ENCODE data around the gene C1orf232. TPM values are rescaled to one million over a fixed set of nuclear protein-coding genes. Genes with fewer than 3 reads are reported as not detected.

The C1orf232 gene
- total RNA-seq, 1 experiment from 2014 or later: not detected

- H3K4me1 Mint-ChIP-seq: peaks cover 44 to 56% of the 10 kb centered on the region in 2 experiments
- Histone ChIP-seq H4K8ac (replicated peaks; ENCODE audit: insufficient read length, low read depth, low read length) (no peak overlapping the region), H2BK20ac (ENCODE audit: low read depth, low read length, poor library complexity, severe bottlenecking) (no peak overlapping the region), H2BK5ac (ENCODE audit: insufficient read length, low read length) (no peak overlapping the region), H3K4me2 (ENCODE audit: insufficient read depth, insufficient read length, low read length) (peak overlapping the region; percentile 46), H3K27me3 (ENCODE audit: insufficient read depth, low read length) (peaks cover 31% of the 10 kb centered on the region; the same call in 1 of the 2 replicates), H2BK12ac (ENCODE audit: insufficient read length, low read depth, low read length) (no peak overlapping the region), H3K23ac (ENCODE audit: insufficient read length, low read depth, low read length) (no peak overlapping the region), H3K9me3 (ENCODE audit: control insufficient read depth, low read depth, low read length) (no peaks in the 10 kb centered on the region), H2AK5ac (ENCODE audit: insufficient read length, low read length) (no peak overlapping the region), H3K18ac (ENCODE audit: insufficient read length, low read depth, low read length) (peak overlapping the region; percentile 45), H3K14ac (ENCODE audit: insufficient read depth, low read length) (peak overlapping the region; percentile 42; the same call in 1 of the 2 replicates), H3K79me2 (ENCODE audit: insufficient read depth, low read length) (no peaks in the 10 kb centered on the region), H2BK15ac (ENCODE audit: low read depth, low read length) (no peak overlapping the region), H3K4ac (ENCODE audit: low read depth, low read length) (no peak overlapping the region), H4K91ac (ENCODE audit: insufficient read length, low read depth, low read length) (no peak overlapping the region), H3K23me2 (ENCODE audit: insufficient read length, low read depth, low read length, poor library complexity, severe bottlenecking) (peaks cover 19% of the 10 kb centered on the region), H3K4me1 (ENCODE audit: insufficient read depth, low read length) (peaks cover 9% of the 10 kb centered on the region; the same call in 1 of the 2 replicates), H4K20me1 (ENCODE audit: control insufficient read depth, insufficient read depth, insufficient read length) (no peaks in the 10 kb centered on the region), H3K9ac (ENCODE audit: extremely low read depth, insufficient read length, low read length) (no peak overlapping the region), H3K79me1 (ENCODE audit: insufficient read depth, low read depth, low read length, poor library complexity, severe bottlenecking) (no peaks in the 10 kb centered on the region), H2AFZ (ENCODE audit: low read length) (no peak overlapping the region), H3K56ac (ENCODE audit: insufficient read length, low read depth, low read length) (no peak overlapping the region), H2BK120ac (ENCODE audit: low read depth, low read length, poor library complexity, severe bottlenecking) (no peak overlapping the region), H4K5ac (ENCODE audit: insufficient read length, low read depth, low read length) (no peak overlapping the region), H3K27ac (ENCODE audit: insufficient read length, low read depth, low read length) (no peak overlapping the region), H3T11ph (ENCODE audit: low read length) (no peak overlapping the region)
- no peak for DNase-seq
- no peak overlapping the region; a peak in 1 of 7 replicates for H3K27ac Mint-ChIP-seq
- peak overlapping the region; percentile 51 to 80 for H3K4me3 Mint-ChIP-seq
- H3K9me3 Mint-ChIP-seq: peaks cover 0 to 4% of the 10 kb centered on the region in 2 experiments; a peak in 1 of 5 replicates
- TF ChIP-seq, protein P1, sequence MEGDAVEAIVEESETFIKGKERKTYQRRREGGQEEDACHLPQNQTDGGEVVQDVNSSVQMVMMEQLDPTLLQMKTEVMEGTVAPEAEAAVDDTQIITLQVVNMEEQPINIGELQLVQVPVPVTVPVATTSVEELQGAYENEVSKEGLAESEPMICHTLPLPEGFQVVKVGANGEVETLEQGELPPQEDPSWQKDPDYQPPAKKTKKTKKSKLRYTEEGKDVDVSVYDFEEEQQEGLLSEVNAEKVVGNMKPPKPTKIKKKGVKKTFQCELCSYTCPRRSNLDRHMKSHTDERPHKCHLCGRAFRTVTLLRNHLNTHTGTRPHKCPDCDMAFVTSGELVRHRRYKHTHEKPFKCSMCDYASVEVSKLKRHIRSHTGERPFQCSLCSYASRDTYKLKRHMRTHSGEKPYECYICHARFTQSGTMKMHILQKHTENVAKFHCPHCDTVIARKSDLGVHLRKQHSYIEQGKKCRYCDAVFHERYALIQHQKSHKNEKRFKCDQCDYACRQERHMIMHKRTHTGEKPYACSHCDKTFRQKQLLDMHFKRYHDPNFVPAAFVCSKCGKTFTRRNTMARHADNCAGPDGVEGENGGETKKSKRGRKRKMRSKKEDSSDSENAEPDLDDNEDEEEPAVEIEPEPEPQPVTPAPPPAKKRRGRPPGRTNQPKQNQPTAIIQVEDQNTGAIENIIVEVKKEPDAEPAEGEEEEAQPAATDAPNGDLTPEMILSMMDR (conservative IDR thresholded peaks at IDR 0.05): peak; percentile 33; the same call in 1 of the 3 replicates
- peaks cover 91% of the 10 kb centered on the region for H3K27me3 Mint-ChIP-seq (ENCODE audit: low read depth)
- WGBS (ENCODE audit: extremely low coverage, insufficient read length, low lambda C conversion rate): no CpG with 5 or more reads among the region's 98 CpGs
- no peaks in the 10 kb centered on the region for H3K36me3 Mint-ChIP-seq (ENCODE audit: insufficient read depth in 1 of 3, low read depth in 3 of 3)
Measured at GRCh38 chr1:26161415-26162219, 7.1 kb downstream of the C1orf232 start.

All from H9 (cell line).